K562 treated with DMSO at 1 percent for 48 hours (cell line): Measurements from ENCODE around the gene IFNL4. TPM values are rescaled to one million over a fixed set of nuclear protein-coding genes. Genes with fewer than 3 reads are reported as not detected.

Experiments
- total RNA-seq: library from RNA; unstranded; fragments of 300-600 nt; gene quantifications from 2 replicates; pipeline ENCODE4 v1.2.3, GENCODE V29; 2022; ENCODE audit warnings: low replicate concordance; ENCODE audit errors: extremely low read depth

IFNL4 gene
- total RNA-seq: not detected in 2 replicates

DNA sequence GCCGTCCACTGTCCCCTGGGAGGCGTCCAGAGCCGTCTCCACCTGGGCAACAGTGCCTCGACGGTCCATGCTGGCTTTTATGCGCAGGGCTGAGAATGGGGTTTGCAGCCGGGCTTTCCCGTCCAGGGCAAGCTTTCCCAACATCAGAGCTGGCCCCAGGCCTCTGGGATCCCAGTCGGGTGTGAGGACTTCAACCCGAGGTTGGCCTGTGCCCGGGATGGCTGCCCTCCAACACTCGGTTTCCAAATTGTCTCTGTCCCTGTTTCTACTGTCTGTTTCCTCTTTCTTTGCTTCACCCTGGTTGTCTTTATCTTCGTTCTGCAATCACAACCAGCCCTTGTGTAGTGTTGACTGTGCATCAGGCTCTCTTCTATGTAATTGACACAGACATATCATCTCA, at the start of gene IFNL4:
IFNL4 (minus strand) TSS at position 51 of the 400 bp plus-strand sequence.

GRCh38 chr19:39296055-39296645, 47.5 kb upstream of the IFNL4 start, which contains the start of gene IFNL1:
Gene IFNL1, plus strand, starts transcription at chr19:39296407. Its CDS starts 15 bp downstream, at chr19:39296422.

DNA sequence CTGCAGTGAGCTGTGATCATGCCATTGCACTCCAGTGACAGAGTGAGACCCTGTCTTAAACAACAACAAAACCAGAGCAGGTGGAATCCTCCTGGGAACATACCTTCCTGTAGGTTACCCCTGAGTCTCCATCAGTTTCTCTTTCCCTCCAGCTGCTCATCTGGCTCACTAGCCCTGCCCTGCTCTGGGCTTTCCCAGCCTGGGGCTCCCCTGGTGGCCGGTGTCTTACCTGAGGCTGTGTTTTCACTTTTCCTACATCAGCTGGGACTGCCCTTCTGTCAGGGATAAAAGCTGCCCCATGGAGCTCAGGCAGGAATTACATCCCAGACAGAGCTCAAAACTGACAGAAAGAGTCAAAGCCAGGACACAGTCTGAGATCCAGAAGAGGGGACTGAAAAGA, 19.4 kb upstream of the IFNL4 start, which contains the start of gene IFNL2:
IFNL2 (plus strand) TSS at position 312 of the 400 bp plus-strand sequence. CDS start 173 bp downstream, outside the sequence.

DNA sequence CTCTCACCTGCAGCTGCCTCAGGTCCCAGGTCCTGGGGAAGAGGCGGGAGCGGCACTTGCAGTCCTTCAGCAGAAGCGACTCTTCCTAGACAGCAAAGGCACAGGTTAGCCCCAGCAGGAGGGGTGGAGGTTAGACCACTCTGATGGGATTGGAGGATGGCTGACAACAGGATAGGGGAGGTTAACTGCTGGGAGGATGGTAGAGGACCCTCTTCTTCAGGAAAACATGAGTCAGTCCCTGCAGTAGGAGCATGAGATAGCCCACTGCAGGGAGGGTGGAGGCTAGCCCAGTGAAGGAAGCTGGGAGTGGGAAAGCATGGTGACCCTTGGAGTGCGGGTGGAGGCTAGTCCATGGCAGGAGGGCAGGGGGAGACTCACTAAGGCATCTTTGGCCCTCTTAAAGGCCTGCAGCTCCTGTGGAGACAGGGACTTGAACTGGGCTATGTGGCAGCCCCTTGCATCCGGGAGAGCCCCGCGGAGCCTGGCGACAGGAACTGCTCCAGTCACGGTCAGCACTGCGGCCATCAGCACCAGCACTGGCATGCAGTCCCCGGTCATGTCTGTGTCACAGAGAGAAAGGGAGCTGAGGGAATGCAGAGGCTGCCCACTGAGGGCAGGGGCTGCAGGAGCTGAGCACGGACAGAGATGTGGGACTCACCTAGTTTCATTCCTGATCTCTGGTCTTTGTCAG, 4.1 kb downstream of the IFNL4 start, which contains the start of gene IFNL3:
IFNL3 (minus strand) TSS at position 597 of the 691 bp plus-strand sequence; CDS start at position 558, 39 bp downstream.

GRCh38 chr19:39203372-39204341, 45.0 kb downstream of the IFNL4 start, which contains the start of gene SYCN:
Gene SYCN, minus strand, starts transcription at chr19:39204263. Its CDS starts 9 bp downstream, at chr19:39204254.

GRCh38 chr19:39196860-39197562, 51.6 kb downstream of the IFNL4 start, which contains the start of gene NCCRP1:
Gene NCCRP1, plus strand, starts transcription at chr19:39196964. Its CDS starts 19 bp downstream, at chr19:39196983.

Other genes starting within 250 kb of the IFNL4 start
- not detected in 2 replicates for gene FBXO27, start 216.3 kb downstream of the IFNL4 start, total RNA-seq
- gene ACP7, start 164.5 kb downstream of the IFNL4 start, total RNA-seq: not detected in 2 replicates
- 243 TPM in 1 of 2 replicates, not detected in the other for gene PAK4, start 123.1 kb downstream of the IFNL4 start, total RNA-seq
- not detected in 2 replicates for gene NCCRP1, start 51.9 kb downstream of the IFNL4 start, total RNA-seq
- not detected in 2 replicates for gene SYCN, start 44.6 kb downstream of the IFNL4 start, total RNA-seq
- not detected in 2 replicates for gene IFNL3, start 3.9 kb downstream of the IFNL4 start, total RNA-seq
- gene IFNL2, start 19.5 kb upstream of the IFNL4 start, total RNA-seq: not detected in 2 replicates
- not detected in 2 replicates for gene IFNL1, start 47.6 kb upstream of the IFNL4 start, total RNA-seq
- gene LRFN1, start 72.0 kb upstream of the IFNL4 start, total RNA-seq: not detected in 2 replicates
- not detected in 2 replicates for gene GMFG, start 87.2 kb upstream of the IFNL4 start, total RNA-seq
- gene SAMD4B, start 93.6 kb upstream of the IFNL4 start, total RNA-seq: not detected in 2 replicates
- gene PAF1, start 142.2 kb upstream of the IFNL4 start, total RNA-seq: not detected in 2 replicates
- gene MED29, start 142.5 kb upstream of the IFNL4 start, total RNA-seq: not detected in 2 replicates
- gene ZFP36, start 158.0 kb upstream of the IFNL4 start, total RNA-seq: not detected in 2 replicates
- not detected in 2 replicates for gene PLEKHG2, start 163.8 kb upstream of the IFNL4 start, total RNA-seq
- 3,626 and 6,643 TPM in 2 replicates for gene RPS16, start 187.1 kb upstream of the IFNL4 start, total RNA-seq
- 132 TPM in 1 of 2 replicates, not detected in the other for gene SUPT5H, start 196.7 kb upstream of the IFNL4 start, total RNA-seq
- 5,575 TPM in 1 of 2 replicates, not detected in the other for gene TIMM50, start 232.0 kb upstream of the IFNL4 start, total RNA-seq